Hepatic stellate cell (primary cell): ENCODE data around the gene PARVA.

Experiments
- DNase-seq: peaks from one replicate; pipeline ENCODE4 v3.0.0; 2011; ENCODE audit warnings: low spot score

Gene PARVA

GRCh38 chr11:12459865-12460444 lies 82.6 kb downstream of the PARVA start:
- no peak for DNase-seq

GRCh38 chr11:12460466-12460865 lies 83.1 kb downstream of the PARVA start:
- DNase-seq: no peak

GRCh38 chr11:12461516-12461915 lies 84.1 kb downstream of the PARVA start:
- DNase-seq: no peak

- no peak for DNase-seq
These were observed 86.9 kb downstream of the PARVA start for GRCh38 chr11:12464303-12464702.

- no peak for DNase-seq
These were observed 88.0 kb downstream of the PARVA start for GRCh38 chr11:12465332-12465731.

- no peak for DNase-seq
These were observed 90.2 kb downstream of the PARVA start for GRCh38 chr11:12467610-12468009.

- DNase-seq: no peak
These were observed 92.1 kb downstream of the PARVA start for GRCh38 chr11:12469451-12469850.

GRCh38 chr11:12470236-12470635 lies 92.9 kb downstream of the PARVA start:
- no peak for DNase-seq

GRCh38 chr11:12472401-12473005 lies 95.1 kb downstream of the PARVA start:
- DNase-seq: no peak

GRCh38 chr11:12473381-12473780 lies 96.0 kb downstream of the PARVA start:
- DNase-seq: no peak

- DNase-seq: no peak
These were observed 97.5 kb downstream of the PARVA start for GRCh38 chr11:12474871-12475270.

- DNase-seq: no peak
These were observed 101.4 kb downstream of the PARVA start for GRCh38 chr11:12478743-12479142.

GRCh38 chr11:12480401-12480800 lies 103.0 kb downstream of the PARVA start:
- no peak for DNase-seq

- no peak for DNase-seq
These were observed 105.5 kb downstream of the PARVA start for GRCh38 chr11:12482839-12483238.

- no peak for DNase-seq
These were observed 106.2 kb downstream of the PARVA start for GRCh38 chr11:12483604-12484003.

- no peak for DNase-seq
These were observed 108.0 kb downstream of the PARVA start for GRCh38 chr11:12485328-12485727.

- DNase-seq: no peak
These were observed 111.9 kb downstream of the PARVA start for GRCh38 chr11:12489246-12489772.

GRCh38 chr11:12494699-12495098 lies 117.3 kb downstream of the PARVA start:
- DNase-seq: peak; percentile 40

- no peak for DNase-seq
These were observed 119.0 kb downstream of the PARVA start for GRCh38 chr11:12496181-12497025.

- DNase-seq: no peak
These were observed 120.1 kb downstream of the PARVA start for GRCh38 chr11:12497431-12497830.

- DNase-seq: no peak
These were observed 121.7 kb downstream of the PARVA start for GRCh38 chr11:12499071-12499470.

GRCh38 chr11:12502046-12502445 lies 124.7 kb downstream of the PARVA start:
- no peak for DNase-seq

- no peak for DNase-seq
These were observed 125.7 kb downstream of the PARVA start for GRCh38 chr11:12503039-12503484.
